ENCODE results near the gene B3GAT1.
"Not testable (repeated sequence)": the region's sequence is repeated elsewhere in the genome, so short reads cannot be mapped to it uniquely, and the experiment has no call there.

Gene B3GAT1

DNA sequence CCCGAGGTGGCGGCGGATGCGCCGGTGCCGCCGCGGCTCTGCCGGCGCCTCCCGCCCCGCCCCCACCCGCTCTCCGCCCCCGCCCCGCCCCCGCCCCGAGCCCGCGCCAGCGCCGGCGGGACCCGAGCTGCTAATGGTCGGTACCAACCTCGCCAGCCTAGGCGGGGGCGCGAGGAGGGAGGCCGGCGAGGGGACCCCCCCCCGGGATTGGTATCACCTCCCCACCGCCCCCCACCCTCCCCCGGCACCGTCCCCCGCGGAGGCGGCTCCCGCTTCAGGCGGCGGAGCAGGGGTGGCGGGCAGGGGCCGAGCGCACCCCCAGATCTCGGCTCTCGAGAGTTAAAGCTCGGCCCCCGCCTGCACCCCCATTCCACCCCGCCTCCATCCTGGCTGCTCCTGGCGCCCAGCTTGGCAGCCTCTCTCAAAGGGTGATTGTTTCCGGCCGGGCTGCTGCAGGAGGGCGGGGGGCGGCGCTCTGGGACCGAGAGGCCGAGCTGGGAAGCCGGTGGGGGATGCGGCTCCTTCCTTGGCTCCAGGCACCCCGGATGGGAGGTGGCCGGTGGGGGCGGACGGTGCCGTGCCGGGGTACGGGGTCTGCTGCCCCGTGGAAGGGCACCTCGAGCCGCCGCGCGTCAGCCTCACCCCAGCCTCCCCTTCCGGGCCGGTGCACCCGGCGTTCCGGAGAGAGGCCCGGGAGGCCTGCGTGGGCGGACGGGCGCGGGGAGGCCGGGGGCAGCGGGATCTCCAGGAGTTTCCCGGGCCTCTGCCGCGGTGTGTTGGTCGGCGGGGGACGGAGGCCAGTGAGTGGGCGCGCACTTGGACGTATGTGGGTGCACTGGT is at the start of gene B3GAT1:
B3GAT1 (minus strand) TSS at position 40 of the 840 bp plus-strand sequence. CDS start 24,583 bp downstream, outside the sequence.
- DNase-seq, result no peak

DNA sequence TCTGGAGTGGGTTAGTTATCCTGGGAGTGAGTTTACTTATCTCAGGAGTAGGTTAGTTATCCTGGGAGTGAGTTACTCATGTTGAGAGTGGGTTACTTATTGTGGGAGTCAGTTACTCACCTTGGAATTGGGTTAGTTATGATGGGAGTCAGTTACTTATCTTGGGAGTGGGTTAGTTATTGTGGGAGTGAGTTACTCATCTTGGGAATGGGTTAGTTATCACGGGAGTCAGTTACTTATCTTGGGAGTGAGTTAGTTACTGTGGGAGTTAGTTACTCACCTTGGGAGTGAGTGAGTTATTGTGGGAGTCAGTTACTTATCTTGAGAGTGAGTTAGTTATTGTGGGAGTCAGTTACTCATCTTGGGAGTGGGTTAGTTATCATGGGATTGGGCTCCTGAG is 49.6 kb upstream of the B3GAT1 start:
- no peak for DNase-seq

DNA sequence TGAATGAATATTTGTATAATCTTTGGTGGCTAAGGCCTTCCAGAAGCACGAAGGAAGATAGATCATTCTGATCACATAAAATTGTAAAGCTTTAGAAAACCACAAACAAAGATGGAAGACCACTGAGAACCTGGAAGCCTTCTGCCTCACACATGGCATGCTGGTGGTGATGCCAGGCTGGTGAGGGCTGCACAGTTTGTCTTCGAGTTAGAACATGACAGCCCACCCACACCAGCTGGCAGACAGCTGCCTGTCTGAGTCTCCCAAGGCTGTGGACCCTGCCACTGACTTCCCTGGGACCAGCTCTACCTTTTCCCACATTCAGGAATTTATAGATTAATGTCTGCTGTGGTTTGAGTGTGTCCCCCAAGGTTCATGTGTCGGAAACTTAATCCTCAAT is 48.8 kb upstream of the B3GAT1 start:
- DNase-seq, result no peak

DNA sequence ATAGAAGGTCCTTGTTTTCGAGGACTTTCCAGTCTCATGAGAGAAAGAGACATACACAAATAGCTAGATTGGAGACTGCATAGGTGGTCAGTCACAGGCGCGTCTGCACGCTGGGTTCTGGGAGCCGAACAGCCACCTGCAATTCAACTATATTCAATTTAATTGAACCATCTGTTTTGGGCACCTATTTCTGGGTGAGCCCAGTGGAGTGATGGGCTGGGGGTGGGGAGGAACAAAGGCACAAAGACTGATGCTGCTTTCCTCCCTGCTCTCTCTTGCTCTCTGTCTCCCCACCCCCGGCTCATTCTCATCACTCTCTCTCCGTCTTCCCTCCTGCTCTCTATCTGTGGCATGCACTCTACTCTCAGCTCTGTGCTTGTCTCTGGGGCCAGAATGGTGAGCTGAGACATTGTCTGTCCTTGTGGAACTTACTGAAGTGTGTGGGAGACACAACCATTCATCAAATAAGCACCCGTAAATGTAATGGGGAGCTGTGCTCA is 48.1 kb upstream of the B3GAT1 start:
- no peak for DNase-seq

DNA sequence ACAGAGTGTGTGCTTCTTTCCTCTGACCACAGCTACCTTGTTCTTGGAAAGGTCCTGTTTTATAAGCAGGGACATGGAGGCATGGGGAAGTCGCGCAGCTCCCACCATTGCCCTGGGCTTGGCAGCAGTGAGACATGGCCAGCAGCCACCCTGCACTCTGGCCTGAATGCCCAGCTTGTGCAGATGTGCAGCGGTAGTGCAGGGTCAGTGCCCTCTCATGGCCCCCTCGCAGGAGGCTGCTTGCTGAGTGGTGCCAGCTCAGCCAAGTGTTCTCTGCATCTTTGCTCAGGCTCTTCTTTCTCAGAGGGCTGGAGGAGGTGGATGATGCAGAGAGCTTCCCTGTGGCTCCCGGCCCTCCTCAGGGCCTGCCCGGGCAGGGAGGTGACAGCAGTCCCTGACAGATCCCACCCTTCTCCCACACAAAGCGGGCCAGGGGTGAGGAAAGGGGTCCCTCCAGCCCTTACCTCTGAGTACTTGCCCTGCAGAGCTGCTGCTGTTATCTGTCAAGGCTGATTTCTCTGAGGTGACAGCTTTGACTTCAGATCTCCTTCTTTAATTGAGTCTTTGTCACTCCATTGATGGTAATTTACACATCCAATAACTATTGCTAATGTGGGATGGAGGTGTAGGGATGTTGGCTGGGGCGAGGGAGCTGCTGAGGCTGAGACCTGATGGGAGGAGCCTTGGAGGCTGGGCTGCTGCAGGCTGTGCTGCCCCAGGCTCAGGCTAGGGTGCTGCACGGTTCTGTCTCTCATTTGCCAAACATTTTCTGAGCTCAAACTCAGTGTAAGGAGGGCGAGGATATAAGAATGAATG is 47.4 kb upstream of the B3GAT1 start:
- no peak for DNase-seq

DNA sequence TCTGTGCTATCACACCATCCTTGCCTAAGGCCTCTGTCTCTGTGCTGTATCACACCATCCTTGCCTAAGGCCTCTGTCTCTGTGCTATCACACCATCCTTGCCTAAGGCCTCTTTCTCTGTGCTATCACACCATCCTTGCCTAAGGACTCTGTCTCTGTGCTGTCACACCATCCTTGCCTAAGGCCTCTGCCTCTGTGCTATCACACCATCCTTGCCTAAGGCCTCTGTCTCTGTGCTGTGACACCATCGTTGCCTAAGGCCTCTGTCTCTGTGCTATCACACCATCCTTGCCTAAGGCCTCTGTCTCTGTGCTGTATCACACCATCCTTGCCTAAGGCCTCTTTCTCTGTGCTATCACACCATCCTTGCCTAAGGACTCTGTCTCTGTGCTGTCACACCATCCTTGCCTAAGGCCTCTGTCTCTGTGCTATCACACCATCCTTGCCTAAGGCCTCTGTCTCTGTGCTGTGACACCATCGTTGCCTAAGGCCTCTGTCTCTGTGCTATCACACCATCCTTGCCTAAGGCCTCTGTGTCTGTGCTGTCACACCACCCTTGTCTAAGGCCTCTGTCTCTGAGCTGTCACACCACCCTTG is 45.5 kb upstream of the B3GAT1 start:
- not testable (repeated sequence) for DNase-seq

GRCh38 chr11:134455516-134455915 is 43.5 kb upstream of the B3GAT1 start:
- DNase-seq, result no peak

DNA sequence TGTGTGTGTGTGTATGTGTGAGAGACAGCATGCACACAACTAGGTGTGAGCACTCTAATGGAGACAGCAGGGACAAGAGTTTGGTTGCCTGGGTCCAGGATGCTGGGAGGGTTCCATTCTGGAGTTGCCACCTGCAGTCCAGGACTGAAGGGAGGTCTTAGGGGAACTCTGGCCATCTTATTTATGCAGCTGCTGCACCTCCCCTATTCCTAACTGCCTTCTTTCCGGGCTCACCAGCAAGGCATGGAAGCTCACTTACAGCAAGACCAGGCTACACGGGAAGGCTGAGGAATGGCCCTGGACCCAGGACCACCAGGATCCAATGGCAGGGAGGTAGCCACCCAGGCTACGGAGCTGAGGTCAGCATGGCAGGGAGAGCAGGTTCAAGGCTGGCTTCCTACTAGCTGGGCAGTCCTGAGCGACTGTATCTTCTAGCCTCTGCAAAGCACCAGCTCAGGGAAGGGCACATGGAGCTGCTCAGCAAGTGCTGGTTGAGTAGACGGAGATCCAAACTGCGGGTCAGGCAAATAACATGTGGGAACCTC is 42.2 kb upstream of the B3GAT1 start:
- DNase-seq, result no peak

GRCh38 chr11:134453441-134453840 is 41.4 kb upstream of the B3GAT1 start:
- DNase-seq, result no peak

DNA sequence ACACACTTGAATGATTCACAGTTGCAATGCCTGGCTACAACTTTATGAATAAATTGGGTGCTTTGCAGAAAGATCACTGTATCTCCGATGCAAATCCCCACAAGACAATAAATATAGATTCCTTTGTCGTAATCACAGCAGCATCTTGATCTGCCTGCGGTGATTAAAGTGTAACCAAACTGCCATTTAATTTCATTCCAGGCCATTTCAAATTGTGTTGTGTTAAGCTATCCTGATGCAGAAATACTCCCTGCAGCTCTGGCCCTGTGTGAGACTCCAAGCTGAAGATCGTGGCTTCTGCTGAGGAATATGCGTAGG is 40.8 kb upstream of the B3GAT1 start:
- no peak for DNase-seq

DNA sequence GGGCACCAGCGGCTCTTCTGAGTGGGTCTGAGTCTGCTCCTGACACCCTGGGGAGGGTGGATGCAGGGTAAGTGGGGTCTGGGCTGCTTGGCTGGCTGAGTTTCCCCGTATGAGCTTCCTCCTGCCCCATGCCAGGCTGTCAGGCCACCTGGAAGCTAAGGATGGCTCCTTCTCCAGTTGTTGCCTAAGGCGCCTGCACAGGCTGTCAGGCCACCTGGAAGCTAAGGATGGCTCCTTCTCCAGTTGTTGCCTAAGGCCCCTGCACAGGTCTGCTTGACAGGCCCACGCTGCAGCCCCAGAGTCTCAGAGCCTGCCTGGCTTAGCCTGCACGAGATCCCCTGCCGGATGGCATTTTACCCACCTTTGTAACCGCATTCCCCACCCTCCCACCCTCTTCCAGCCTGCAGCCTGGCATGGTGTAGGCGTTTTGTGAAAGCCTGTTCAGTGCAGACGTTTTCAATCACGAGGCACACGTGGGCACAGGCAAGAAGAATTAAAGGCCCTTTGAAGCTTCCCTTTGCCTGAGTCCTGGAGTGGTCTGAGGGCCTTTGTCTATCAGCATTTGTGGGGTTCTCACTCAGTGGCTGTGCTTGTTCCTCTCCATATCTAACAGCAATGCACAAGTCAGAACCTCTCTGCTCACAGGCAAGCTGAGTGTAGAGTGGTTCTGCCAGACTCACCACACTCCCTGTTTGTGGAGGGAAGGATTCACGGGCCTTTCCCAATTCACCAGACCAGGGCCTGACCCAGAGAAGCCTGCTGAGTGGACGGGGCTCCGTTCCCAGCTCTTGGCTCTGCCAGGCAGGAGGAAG is 40.2 kb upstream of the B3GAT1 start:
- DNase-seq, result no peak

DNA sequence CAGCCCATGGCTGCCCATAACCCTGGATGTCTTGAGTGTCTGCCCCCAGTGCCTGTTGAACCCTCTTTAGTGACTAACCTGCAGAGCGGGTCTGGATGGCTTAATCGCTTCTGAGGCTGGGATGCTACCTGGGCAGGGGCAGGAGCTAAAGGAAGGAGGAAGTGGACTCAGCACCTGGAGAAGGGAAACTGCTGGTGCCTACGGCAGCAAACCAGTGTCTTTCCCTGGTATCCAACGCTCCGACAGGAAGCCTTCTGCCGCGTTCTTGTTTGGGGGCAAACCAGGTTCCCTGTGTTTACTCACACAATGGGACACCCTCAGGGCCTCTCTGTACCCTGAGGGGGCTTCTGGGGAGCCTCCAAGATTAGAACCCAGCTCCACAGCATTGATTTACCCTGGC is 38.1 kb upstream of the B3GAT1 start:
- no peak for DNase-seq

DNA sequence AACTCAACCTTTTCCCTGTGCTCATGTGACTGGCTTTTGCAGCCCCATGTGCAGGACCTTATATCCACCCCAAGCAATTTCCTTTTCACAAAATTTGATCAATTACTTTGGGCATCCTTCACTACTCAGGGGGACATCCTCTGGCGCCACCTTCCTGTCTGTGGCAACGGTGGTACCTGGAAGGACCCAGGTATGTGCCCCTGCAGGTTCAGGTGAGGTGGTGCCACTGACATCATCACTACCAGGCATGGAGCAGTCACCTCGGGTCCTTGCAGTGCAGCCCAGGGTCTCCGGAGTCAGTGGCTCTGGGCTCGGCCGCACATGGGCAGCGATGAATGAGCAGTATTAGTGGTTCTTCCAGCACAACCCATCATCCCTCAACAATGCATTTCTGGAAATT is 37.7 kb upstream of the B3GAT1 start:
- DNase-seq, result no peak

DNA sequence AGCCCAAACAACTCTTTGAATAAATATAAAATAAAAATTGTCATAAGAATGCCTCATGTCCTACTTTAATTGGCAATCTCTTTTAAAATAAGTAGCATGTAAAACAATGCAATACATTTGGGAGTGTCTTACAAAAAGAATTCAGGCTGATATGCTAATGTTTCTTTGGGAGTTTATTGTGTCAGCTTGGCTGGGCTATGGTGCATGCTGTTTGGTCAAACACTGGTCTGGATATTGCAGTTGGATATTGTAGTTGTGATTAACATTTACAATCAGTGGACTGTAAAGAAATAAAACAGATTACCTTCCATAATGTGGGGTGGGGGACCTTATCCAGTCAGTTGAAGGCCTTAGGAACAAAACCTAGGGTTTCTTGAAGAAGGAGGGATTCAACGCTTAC is 37.0 kb upstream of the B3GAT1 start:
- no peak for DNase-seq

GRCh38 chr11:134447696-134448095 is 35.7 kb upstream of the B3GAT1 start:
- DNase-seq, result no peak

GRCh38 chr11:134445601-134446325 is 33.7 kb upstream of the B3GAT1 start:
- DNase-seq, result no peak

GRCh38 chr11:134444160-134445108 is 32.4 kb upstream of the B3GAT1 start:
- not testable (repeated sequence) for DNase-seq

DNA sequence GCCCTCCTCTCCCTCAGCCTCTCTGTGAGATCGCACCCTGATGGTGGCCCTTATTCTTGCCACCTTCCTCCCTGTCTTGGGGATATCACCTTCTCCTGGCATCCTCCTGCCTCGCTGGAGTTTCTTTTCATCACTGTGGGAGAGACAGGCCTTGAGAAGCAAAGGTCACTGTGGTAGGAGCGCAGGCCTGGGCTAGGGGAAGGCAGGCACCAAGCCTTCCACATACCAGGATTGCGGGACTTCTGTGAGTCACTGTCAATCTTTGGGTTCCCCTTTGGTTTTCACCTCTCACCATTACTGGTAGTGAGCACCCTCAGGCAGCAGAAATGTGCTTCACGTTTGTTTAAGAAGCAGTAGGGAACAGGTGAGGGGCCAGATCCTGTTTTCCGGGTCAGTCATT is 31.2 kb upstream of the B3GAT1 start:
- no peak for DNase-seq

GRCh38 chr11:134442246-134442645 is 30.2 kb upstream of the B3GAT1 start:
- DNase-seq, result no peak

- DNase-seq, result no peak
Measured at GRCh38 chr11:134441706-134442105, 29.7 kb upstream of the B3GAT1 start.

GRCh38 chr11:134441281-134441680 is 29.2 kb upstream of the B3GAT1 start:
- no peak for DNase-seq
